ENCODE results near the gene VAV2. TPM values are rescaled to one million over a fixed set of nuclear protein-coding genes. Genes with fewer than 3 reads are reported as not detected.

Gene VAV2
- total RNA-seq, 4 donors from 2014 or later = 10.3 to 20.1 (median 13.1) TPM

GRCh38 chr9:133979273-133979920, 12.7 kb downstream of the VAV2 start:
- no peaks in the 10 kb centered on the region for H3K27me3 ChIP-seq
- no peaks in the 10 kb centered on the region for H3K9me3 ChIP-seq
- WGBS, 2 donors = 22 to 29% methylated on average over 26 to 31 of the region's 37 CpGs
- H3K4me1 ChIP-seq = peaks cover 0 to 63% (median 22%) of the 10 kb centered on the region in 4 donors
- TF ChIP-seq POLR2A (IDR thresholded peaks at IDR 0.05) (no peak), EP300 (IDR thresholded peaks at IDR 0.05) (no peak)
- TF ChIP-seq, protein P1, sequence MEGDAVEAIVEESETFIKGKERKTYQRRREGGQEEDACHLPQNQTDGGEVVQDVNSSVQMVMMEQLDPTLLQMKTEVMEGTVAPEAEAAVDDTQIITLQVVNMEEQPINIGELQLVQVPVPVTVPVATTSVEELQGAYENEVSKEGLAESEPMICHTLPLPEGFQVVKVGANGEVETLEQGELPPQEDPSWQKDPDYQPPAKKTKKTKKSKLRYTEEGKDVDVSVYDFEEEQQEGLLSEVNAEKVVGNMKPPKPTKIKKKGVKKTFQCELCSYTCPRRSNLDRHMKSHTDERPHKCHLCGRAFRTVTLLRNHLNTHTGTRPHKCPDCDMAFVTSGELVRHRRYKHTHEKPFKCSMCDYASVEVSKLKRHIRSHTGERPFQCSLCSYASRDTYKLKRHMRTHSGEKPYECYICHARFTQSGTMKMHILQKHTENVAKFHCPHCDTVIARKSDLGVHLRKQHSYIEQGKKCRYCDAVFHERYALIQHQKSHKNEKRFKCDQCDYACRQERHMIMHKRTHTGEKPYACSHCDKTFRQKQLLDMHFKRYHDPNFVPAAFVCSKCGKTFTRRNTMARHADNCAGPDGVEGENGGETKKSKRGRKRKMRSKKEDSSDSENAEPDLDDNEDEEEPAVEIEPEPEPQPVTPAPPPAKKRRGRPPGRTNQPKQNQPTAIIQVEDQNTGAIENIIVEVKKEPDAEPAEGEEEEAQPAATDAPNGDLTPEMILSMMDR (IDR thresholded peaks at IDR 0.05) = no peak
- no peak for DNase-seq (ENCODE audit: low spot score in 2 of 2)
- peak overlapping the region in 3 of 4 donors; percentile 1 to 34 (median 31) for H3K4me3 ChIP-seq
- no peaks in the 10 kb centered on the region for H3K36me3 ChIP-seq
- peak overlapping the region in 2 of 4 donors; percentile 47 to 60 for H3K27ac ChIP-seq

DNA sequence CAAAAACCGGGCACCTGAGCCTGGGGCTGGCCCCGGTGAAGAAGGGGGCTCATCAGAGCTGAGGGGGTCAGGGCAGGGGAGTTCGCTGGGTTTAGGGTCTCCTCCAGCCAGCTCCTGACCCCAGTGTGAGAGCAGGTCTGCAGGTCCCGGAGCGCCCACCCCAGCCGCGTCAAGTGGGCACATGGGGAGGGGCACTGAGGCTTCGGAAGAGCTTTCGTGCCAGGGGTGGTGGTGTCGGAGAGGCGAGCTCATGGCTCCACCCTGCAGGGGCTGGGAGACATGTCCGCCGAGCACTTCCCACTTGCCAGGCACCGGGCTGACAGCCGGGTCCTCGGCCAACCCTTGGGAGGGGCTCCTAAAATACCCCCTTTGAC, 13.2 kb downstream of the VAV2 start:
- no peak for TF ChIP-seq POLR2A (IDR thresholded peaks at IDR 0.05)
- no peak for TF ChIP-seq EP300 (IDR thresholded peaks at IDR 0.05)
- H3K4me3 ChIP-seq = peak overlapping the region in 3 of 4 donors; percentile 1 to 34 (median 31)
- H3K4me1 ChIP-seq = peaks cover 0 to 68% (median 24%) of the 10 kb centered on the region in 4 donors
- no peaks in the 10 kb centered on the region for H3K27me3 ChIP-seq
- H3K9me3 ChIP-seq = no peaks in the 10 kb centered on the region
- peak overlapping the region in 2 of 4 donors; percentile 47 to 60 for H3K27ac ChIP-seq
- H3K36me3 ChIP-seq = no peaks in the 10 kb centered on the region
- 45 to 46% methylated on average over 10 to 16 of the region's 16 CpGs for WGBS, 2 donors
- no peak for DNase-seq (ENCODE audit: low spot score in 2 of 2)

- H3K4me3 ChIP-seq = no peak overlapping the region
- no peaks in the 10 kb centered on the region for H3K36me3 ChIP-seq
- DNase-seq (ENCODE audit: low spot score in 2 of 2) = no peak
- WGBS, 2 donors = 86 to 87% methylated on average over 13 of the region's 13 CpGs
- TF ChIP-seq, protein P1 (IDR thresholded peaks at IDR 0.05) = no peak
- TF ChIP-seq POLR2A (IDR thresholded peaks at IDR 0.05) (no peak), EP300 (IDR thresholded peaks at IDR 0.05) (no peak)
- peak overlapping the region in 2 of 4 donors; percentile 47 to 60 for H3K27ac ChIP-seq
- H3K9me3 ChIP-seq = no peaks in the 10 kb centered on the region
- H3K4me1 ChIP-seq = peaks cover 0 to 73% (median 25%) of the 10 kb centered on the region in 4 donors
- no peaks in the 10 kb centered on the region for H3K27me3 ChIP-seq
These were observed 13.8 kb downstream of the VAV2 start for GRCh38 chr9:133978226-133978898.

- H3K4me1 ChIP-seq = peaks cover 0 to 78% (median 28%) of the 10 kb centered on the region in 4 donors
- DNase-seq (ENCODE audit: low spot score in 2 of 2) = no peak
- TF ChIP-seq, protein P1 (IDR thresholded peaks at IDR 0.05) = no peak
- TF ChIP-seq EP300 (IDR thresholded peaks at IDR 0.05) (no peak), POLR2A (IDR thresholded peaks at IDR 0.05) (no peak)
- H3K36me3 ChIP-seq = no peaks in the 10 kb centered on the region
- WGBS, 2 donors = 86 to 92% methylated on average over 21 to 25 of the region's 26 CpGs
- no peak overlapping the region for H3K4me3 ChIP-seq
- no peaks in the 10 kb centered on the region for H3K9me3 ChIP-seq
- no peak overlapping the region for H3K27ac ChIP-seq
- no peaks in the 10 kb centered on the region for H3K27me3 ChIP-seq
These were observed 14.5 kb downstream of the VAV2 start for GRCh38 chr9:133977421-133978201.

DNA sequence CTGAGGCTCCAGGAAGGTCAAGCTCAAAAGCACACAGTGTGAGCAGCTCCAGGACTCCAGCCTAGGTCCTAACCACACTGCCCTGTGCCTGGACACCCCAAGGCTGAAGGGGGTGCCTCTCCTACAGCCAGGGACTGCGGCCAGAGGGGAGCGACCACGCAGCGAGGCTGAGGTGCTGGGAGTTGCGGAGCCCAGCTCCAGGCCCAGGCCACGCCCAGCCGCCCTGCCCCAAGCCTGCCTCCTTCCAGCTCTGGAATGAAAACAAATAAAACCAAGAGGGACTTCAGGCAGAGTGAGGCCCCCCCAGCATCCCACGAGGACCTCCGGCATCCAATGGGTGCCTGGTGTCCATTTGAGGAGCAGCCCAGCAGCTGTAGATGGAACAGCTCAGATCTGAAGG, 15.2 kb downstream of the VAV2 start:
- no peak for DNase-seq (ENCODE audit: low spot score in 2 of 2)
- no peak for TF ChIP-seq EP300 (IDR thresholded peaks at IDR 0.05)
- TF ChIP-seq, protein P1 (IDR thresholded peaks at IDR 0.05) = no peak
- no peak for TF ChIP-seq POLR2A (IDR thresholded peaks at IDR 0.05)
- no peaks in the 10 kb centered on the region for H3K9me3 ChIP-seq
- whole genome bisulfite sequencing, 2 donors = 80 to 83% methylated on average over 4 to 9 of the region's 9 CpGs
- no peaks in the 10 kb centered on the region for H3K36me3 ChIP-seq
- H3K27me3 ChIP-seq = no peaks in the 10 kb centered on the region
- H3K4me3 ChIP-seq = no peak overlapping the region
- peak overlapping the region in 1 of 4 donors; percentile 39 for H3K27ac ChIP-seq
- H3K4me1 ChIP-seq = peaks cover 0 to 81% (median 31%) of the 10 kb centered on the region in 4 donors

Data from tibial nerve (tissue), 4 donors.